Activated naive CD4-positive, alpha-beta T cell treated with anti-CD3 and anti-CD28 coated beads, Interleukin-2, amount 50 U/mL, for 24 hours (primary cell): ENCODE results near the gene COLEC12.
A peak's percentile ranks its signal among the peaks of the same experiment; 100 is the strongest.

Source experiments
- H3K27ac Mint-ChIP-seq: one replicate; pipeline ENCODE4 v1.8.0; 2021; ENCODE audit warnings: mild to moderate bottlenecking, mixed read lengths
- H3K27me3 Mint-ChIP-seq: one replicate; pipeline ENCODE4 v1.8.0; 2021; ENCODE audit warnings: mixed read lengths
- H3K36me3 Mint-ChIP-seq: one replicate; pipeline ENCODE4 v1.8.0; 2021; ENCODE audit warnings: mixed read lengths
- H3K4me1 Mint-ChIP-seq: one replicate; pipeline ENCODE4 v1.8.0; 2021; ENCODE audit warnings: mixed read lengths
- H3K4me3 Mint-ChIP-seq: one replicate; pipeline ENCODE4 v1.8.0; 2021; ENCODE audit warnings: mild to moderate bottlenecking, mixed read lengths
- H3K9me3 Mint-ChIP-seq: one replicate; pipeline ENCODE4 v1.8.0; 2021; ENCODE audit warnings: mixed read lengths

COLEC12 gene

DNA sequence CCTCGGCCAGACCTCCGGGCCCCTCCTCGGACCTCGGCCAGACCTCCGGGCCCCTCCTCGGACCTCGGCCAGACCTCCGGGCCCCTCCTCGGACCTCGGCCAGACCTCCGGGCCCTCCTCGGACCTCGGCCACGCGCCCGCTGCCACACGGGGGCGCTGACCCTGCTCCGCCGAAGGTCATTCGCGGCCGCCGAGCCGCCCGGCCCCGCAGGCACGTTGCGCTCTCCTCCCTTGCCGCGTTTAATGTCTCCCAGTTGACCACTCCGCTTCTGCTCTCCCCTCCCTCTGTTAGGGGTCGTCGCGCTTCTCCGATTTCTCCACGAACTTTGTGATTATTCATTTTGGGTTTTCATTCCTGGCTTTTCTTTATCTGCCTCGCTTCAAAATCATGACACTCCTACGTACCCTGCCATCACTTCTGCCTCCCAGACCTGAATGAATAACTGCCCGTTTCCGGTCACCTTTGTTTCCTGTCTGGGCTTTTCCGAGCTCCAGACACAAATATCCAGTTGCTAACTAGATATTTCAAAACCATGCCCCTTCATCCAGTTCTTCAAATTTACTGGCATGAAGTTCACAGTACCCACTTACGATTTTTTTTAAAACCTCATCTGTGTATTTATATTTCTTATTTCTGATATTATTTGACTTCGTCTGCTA is 14.8 kb upstream of the COLEC12 start:
- Mint-ChIP-seq H3K4me1 (no peaks in the 10 kb centered on the region), H3K27ac (peak overlapping the region; percentile 74), H3K4me3 (no peak overlapping the region), H3K9me3 (no peaks in the 10 kb centered on the region), H3K27me3 (peaks cover 1% of the 10 kb centered on the region), H3K36me3 (no peaks in the 10 kb centered on the region)

DNA sequence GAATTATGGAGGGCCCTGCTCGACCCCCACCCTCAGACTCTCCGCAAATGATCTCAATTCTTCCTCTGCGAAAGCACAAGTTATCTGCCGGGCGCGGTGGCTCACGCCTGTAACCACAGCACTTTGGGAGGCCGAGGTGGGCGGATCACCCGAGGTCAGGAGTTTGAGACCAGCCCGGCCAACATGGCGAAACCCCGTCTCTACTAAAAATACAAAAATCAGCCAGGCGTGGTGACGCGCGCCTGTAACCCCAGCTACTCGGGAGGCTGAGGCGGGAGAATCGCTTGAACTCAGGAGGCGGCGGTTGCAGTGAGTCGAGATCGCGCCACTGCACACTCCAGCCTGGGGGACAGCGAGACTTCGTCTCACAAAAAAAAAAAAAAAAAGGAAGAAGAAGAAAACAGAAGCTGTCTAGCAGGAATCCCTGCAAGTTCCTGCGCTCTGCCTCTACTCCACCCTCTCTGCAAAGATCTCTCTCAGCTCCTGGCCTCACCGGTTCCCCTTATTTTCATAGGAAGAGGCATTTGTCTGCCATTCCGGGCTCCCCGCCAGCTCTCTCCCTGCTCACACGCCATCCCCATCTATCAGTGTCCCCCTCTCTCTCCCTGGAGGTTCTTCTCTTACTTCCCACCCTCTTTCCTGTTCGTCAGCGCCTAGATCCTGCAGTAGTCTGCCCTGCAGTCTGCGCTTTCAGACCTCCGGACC is 13.5 kb upstream of the COLEC12 start:
- H3K27ac Mint-ChIP-seq: no peak overlapping the region
- H3K4me1 Mint-ChIP-seq: no peaks in the 10 kb centered on the region
- peaks cover 1% of the 10 kb centered on the region for H3K27me3 Mint-ChIP-seq
- H3K9me3 Mint-ChIP-seq: no peaks in the 10 kb centered on the region
- no peaks in the 10 kb centered on the region for H3K36me3 Mint-ChIP-seq
- no peak overlapping the region for H3K4me3 Mint-ChIP-seq

DNA sequence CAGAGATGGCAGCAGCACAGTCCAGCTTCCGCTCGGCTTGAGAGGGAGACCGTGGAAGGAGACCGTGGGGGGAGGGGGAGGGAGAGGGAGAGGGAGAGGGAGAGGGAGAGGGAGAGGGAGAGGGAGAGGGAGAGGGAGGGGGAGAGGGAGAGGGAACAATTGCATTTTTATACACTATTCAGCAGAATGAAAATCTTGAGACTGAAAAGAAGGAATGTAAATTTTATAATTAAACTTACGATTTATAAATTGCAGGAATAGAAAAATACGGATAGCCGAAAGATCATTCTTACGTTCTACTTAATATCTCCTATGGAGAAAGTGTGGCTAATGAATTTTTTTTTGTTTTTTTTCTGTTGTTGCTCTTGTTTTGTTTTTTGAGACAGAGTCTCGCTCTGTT is 12.5 kb upstream of the COLEC12 start:
- no peaks in the 10 kb centered on the region for H3K36me3 Mint-ChIP-seq
- no peak overlapping the region for H3K4me3 Mint-ChIP-seq
- no peaks in the 10 kb centered on the region for H3K9me3 Mint-ChIP-seq
- H3K27me3 Mint-ChIP-seq: peaks cover 1% of the 10 kb centered on the region
- no peaks in the 10 kb centered on the region for H3K4me1 Mint-ChIP-seq
- peak overlapping the region; percentile 77 for H3K27ac Mint-ChIP-seq

DNA sequence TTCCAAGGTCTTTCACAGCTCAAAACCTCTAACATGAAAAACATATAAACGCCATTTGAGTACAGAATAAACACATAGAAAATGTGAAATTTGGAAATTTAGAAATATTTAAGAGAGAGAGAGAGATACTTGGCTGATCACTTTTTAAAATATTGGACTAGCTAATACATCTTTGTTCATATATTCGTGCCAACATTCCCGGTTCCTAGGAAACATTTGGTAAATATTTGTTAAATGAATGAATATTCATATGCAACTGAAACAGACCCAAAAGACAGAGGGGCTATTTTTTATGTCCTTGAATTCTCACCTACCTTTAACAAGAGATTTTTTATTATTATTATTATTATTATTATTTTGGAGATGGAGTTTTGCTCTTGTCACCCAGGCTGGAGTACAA is 8.3 kb upstream of the COLEC12 start:
- Mint-ChIP-seq H3K36me3 (no peaks in the 10 kb centered on the region), H3K9me3 (no peaks in the 10 kb centered on the region), H3K4me3 (no peak overlapping the region), H3K27ac (no peak overlapping the region), H3K27me3 (peaks cover 7% of the 10 kb centered on the region), H3K4me1 (no peaks in the 10 kb centered on the region)

DNA sequence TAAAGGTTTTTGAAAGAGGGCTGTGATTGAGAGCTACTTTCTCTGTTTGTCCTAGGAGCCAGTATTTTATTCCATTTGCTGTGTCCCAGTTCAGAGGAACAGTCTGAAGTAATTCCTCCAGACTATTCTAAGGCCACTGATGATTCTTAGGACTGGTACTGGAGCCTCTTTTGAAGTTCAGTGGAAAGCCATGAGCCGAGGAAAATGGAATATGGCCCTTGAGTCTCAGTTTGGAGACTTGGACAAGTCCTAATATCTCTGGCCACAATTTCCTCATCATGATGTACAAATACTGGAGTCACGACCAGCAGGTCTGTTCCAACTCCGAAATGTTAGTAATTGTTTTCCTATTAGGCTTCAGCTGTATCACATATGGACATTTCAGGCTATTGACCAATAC is 7.1 kb upstream of the COLEC12 start:
- H3K4me3 Mint-ChIP-seq: no peak overlapping the region

DNA sequence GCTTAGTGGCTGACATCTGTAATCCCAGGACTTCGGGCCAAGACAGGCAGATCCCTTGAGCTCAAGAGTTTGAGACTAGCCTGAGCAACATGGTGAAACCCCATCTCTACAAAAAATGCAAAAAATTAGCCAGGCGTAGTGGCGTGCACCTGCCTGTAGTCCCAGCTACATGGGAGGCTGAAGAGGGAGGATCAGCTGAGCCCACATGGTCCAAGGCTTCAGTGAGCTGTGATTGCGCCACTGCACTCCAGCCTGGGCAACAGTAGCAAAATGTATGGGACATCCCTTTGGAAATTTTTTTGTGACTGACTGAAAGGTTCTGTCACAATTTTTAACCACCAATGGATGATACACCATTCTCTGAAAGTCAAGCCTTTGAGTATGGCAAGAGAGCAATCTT is 6.3 kb upstream of the COLEC12 start:
- Mint-ChIP-seq H3K27me3 (peaks cover 11% of the 10 kb centered on the region), H3K4me1 (no peaks in the 10 kb centered on the region), H3K4me3 (no peak overlapping the region), H3K9me3 (no peaks in the 10 kb centered on the region), H3K36me3 (no peaks in the 10 kb centered on the region), H3K27ac (no peak overlapping the region)

More for the DNA sequence above, 7.1 kb upstream of the COLEC12 start:
- Mint-ChIP-seq H3K27me3 (peaks cover 10% of the 10 kb centered on the region), H3K9me3 (no peaks in the 10 kb centered on the region), H3K4me1 (no peaks in the 10 kb centered on the region), H3K36me3 (no peaks in the 10 kb centered on the region), H3K27ac (no peak overlapping the region)

DNA sequence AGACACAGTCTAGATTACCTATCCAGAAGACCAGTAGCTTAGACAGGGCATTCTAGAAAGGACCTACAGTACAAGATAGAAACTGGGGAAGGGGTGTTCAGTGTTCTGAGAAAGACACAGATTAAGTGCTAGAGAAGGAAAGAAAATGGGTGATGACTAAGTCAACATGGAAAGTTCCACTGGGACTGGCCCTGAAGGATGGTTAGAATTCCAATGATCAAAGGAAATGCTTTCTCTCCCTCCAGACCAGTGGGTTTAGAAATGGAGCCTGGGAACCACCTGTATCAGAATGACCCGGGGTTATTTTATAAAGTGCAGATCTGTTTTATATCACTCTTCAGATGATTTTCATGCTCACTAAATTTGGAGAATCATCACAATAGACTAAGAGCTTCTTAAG is 5.8 kb upstream of the COLEC12 start:
- Mint-ChIP-seq H3K4me3 (no peak overlapping the region), H3K36me3 (no peaks in the 10 kb centered on the region), H3K4me1 (no peaks in the 10 kb centered on the region), H3K27ac (no peak overlapping the region), H3K9me3 (no peaks in the 10 kb centered on the region), H3K27me3 (peaks cover 12% of the 10 kb centered on the region)

DNA sequence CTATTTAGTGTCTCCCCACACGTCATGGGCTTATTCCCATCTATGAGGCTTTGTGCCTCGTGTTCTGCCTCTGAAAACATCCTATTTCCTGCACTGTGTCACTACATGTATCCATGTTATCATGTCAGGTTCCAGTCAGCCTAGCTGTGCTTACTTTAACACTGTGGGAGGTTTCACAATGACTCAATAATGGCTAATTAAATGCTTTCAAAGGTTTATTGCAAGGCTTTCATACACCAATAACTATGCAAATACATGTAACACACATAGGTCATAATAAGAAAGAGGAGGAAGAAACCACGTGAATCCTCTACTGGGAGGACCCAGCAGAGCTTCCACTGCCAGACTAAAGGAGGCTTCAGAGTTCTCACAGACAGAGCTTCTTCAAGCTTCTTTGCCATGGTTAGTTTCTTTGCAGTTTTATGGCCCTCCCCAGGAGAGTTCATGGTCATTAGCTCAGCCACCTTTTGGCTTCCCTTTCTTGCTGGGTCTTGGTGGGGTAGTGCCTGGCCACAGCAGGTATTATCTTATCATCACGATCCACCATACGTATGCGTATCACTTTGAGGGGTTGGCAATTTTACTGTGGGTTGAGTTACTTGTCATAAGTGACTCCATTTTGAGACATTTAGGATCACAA is 5.1 kb upstream of the COLEC12 start:
- no peaks in the 10 kb centered on the region for H3K36me3 Mint-ChIP-seq

DNA sequence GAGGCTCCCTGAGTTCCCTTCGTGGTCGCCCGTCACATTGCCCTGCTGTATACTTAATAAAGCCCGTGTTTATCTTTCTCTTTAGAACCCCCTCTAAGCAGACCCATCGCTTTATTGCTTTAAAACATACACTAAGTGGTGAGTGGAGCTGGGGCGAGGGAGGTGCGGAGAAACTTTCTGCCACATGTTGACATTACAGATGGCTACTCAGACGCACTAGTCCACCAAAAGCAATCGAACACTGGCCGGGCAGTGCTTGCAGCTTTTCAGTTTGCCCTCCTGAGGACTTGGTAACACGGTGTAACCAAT is 859 bp upstream of the COLEC12 start:
- no peak overlapping the region for H3K4me3 Mint-ChIP-seq
- no peaks in the 10 kb centered on the region for H3K36me3 Mint-ChIP-seq
- H3K27me3 Mint-ChIP-seq: peaks cover 32% of the 10 kb centered on the region
- no peaks in the 10 kb centered on the region for H3K9me3 Mint-ChIP-seq
- H3K27ac Mint-ChIP-seq: no peak overlapping the region
- peaks cover 4% of the 10 kb centered on the region for H3K4me1 Mint-ChIP-seq

More for the DNA sequence above, 5.1 kb upstream of the COLEC12 start:
- Mint-ChIP-seq H3K27ac (no peak overlapping the region), H3K4me3 (no peak overlapping the region), H3K9me3 (no peaks in the 10 kb centered on the region), H3K27me3 (peaks cover 15% of the 10 kb centered on the region), H3K4me1 (no peaks in the 10 kb centered on the region)

DNA sequence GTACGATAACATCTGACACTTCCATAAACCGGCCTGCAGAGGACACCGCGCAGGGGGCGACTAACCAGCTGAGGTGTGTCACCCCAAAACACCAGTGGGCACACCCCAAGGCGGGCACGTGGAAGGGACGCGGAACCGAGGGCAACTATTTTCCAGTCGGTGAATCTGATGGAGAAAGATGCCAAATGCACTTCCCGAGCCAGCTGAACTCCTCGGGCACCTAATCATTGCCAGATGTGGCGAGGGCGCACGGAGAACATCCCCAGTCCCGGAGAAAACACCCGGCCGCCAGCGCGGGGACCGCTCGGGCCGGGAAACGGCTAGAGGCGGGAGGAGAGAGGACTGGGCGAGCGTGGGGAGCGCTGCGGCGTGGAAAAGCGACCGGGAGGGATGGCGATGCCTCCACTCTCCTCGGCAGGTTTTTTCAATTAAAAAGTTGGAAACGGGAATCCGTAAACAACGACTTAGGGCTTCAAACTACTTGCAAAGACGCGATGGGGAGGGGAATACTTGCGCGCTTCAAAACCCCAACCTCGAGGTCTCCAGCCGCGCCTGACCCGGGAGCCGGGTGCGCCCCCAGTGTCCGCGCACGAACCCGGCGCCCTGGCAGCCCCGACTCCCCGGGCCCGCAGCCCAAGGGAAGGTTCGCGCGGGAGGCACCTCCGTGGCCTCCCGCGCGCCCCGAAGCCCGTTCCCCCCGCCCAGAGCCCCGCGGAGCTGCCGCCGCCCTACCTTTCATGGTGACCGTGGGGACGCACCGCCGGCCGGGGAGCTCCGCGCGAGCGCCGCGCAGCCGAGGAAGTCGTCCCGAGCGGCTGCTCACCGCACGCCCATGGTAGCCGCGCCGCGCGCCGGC is 497 bp downstream of the COLEC12 start:
- H3K36me3 Mint-ChIP-seq: no peaks in the 10 kb centered on the region
- no peak overlapping the region for H3K4me3 Mint-ChIP-seq
- H3K27me3 Mint-ChIP-seq: peaks cover 30% of the 10 kb centered on the region
- peaks cover 4% of the 10 kb centered on the region for H3K4me1 Mint-ChIP-seq
- no peaks in the 10 kb centered on the region for H3K9me3 Mint-ChIP-seq
- no peak overlapping the region for H3K27ac Mint-ChIP-seq

DNA sequence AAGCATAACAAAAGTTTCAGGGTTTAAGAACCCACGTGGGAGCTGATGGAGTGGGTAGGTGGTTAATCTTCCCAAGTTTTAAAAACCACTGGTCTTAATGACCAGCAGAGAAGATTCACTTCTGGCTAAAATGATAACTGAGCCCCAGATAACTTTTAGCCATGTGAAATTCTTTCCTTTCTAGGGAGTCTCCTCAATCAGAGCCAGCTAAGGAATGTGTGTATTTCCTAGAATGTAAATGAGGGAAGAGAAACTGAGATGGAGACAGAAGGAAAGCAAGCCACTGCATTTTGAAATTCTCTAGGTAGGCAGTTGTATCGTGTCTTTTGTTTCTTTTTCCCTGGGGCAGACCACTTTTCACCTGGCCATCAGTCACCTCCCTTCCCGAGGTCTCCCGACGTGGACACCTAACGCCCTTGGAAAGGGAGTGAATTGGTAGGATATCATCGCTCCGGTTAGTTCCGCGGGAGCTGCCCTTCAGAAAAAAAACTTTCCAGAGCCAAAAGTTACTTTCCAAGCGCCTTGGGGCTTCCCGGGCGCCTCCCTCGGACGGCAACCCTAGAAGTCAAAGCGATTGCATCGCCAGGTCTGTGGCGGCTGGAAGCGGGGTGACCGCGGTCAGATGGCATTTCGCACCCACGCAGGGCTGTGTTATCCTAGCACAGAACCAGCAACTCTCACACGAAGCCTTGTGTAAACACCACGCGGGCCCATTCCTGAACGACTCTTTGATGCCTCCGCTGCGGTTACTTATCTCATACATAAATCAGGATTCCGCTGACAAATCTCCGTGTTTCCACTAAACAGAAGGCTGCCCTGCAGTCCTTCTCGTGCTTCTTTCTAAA is 1.3 kb downstream of the COLEC12 start:
- H3K27me3 Mint-ChIP-seq: peaks cover 27% of the 10 kb centered on the region
- H3K27ac Mint-ChIP-seq: no peak overlapping the region
- H3K4me3 Mint-ChIP-seq: no peak overlapping the region
- H3K9me3 Mint-ChIP-seq: no peaks in the 10 kb centered on the region
- no peaks in the 10 kb centered on the region for H3K36me3 Mint-ChIP-seq
- H3K4me1 Mint-ChIP-seq: peaks cover 4% of the 10 kb centered on the region

DNA sequence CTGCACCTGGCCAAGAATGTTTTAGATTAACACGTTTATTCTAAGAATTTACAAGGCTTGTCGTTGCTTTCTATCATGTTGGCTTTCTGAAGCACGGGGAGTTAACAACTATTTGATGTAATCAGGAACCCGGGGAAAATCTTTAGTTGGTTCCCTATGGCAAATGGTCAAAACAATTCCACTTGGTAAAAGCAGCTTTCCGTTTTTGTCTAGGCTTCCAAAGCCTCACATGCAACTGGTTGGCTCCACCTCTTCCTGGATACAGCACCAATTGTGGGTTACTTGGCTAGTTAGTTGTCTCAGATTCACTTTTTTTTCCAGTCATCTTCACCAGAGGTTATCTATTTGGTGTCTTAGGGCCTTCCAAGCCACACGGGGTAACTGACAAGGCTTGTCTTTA is 2.8 kb downstream of the COLEC12 start:
- peaks cover 26% of the 10 kb centered on the region for H3K27me3 Mint-ChIP-seq
- no peaks in the 10 kb centered on the region for H3K36me3 Mint-ChIP-seq
- no peaks in the 10 kb centered on the region for H3K9me3 Mint-ChIP-seq
- no peak overlapping the region for H3K4me3 Mint-ChIP-seq
- H3K4me1 Mint-ChIP-seq: peaks cover 4% of the 10 kb centered on the region
- H3K27ac Mint-ChIP-seq: no peak overlapping the region

DNA sequence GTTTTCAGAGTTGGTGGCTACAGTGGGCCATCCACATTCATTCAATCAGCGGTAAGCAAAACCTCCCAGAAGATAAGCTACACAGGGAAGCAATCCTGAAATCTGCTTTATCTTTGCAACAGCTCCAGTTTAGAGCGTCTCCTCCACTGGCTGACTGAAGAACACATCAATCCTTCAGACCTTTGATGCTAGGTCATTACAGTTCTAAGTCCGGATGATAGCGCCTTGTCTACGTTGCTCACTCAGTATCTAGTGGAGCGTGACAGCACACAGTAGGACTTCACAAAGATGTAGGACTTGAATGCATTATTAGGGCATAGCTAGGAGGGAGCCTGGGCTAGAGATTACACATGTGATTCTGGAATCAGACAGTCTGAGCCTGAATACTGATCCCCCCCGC is 5.0 kb downstream of the COLEC12 start:
- Mint-ChIP-seq H3K4me1 (peaks cover 4% of the 10 kb centered on the region), H3K36me3 (no peaks in the 10 kb centered on the region), H3K9me3 (no peaks in the 10 kb centered on the region), H3K4me3 (no peak overlapping the region), H3K27ac (no peak overlapping the region), H3K27me3 (peaks cover 20% of the 10 kb centered on the region)

DNA sequence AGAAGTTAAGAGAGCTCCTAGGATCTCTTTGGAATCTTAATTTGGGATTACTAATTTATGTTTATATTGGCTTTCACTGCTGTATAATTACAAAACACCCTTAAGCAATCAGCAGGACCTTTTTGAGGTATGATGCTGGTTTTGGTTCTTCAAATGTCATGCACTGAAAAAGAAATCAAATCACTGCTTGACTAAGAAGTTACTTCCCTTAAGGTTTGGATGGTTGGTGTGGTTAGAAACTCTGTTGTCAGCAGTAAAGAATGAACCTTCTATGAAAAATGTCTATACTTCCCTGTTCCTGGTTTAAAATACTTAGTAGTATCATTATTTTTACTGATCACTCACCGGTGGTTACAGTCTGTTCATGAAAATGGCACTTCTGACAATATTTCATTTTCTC is 5.5 kb downstream of the COLEC12 start:
- Mint-ChIP-seq H3K27me3 (peaks cover 20% of the 10 kb centered on the region), H3K4me3 (no peak overlapping the region), H3K9me3 (no peaks in the 10 kb centered on the region), H3K4me1 (peaks cover 4% of the 10 kb centered on the region), H3K36me3 (no peaks in the 10 kb centered on the region), H3K27ac (no peak overlapping the region)
